IgD-negative memory B cell (primary cell): ENCODE data around the gene CBR3. TPM values are rescaled to one million over a fixed set of nuclear protein-coding genes. Genes with fewer than 3 reads are reported as not detected.
"Not testable (repeated sequence)": the region's sequence is repeated elsewhere in the genome, so short reads cannot be mapped to it uniquely, and the experiment has no call there.

Experiments used
- H3K27ac Mint-ChIP-seq, 3 donors: one replicate each; pipeline ENCODE4 v1.8.0; 2020 to 2022; ENCODE audit warnings: mild to moderate bottlenecking in 3 of 3, mixed read lengths in 3 of 3, moderate library complexity in 1 of 3
- H3K27me3 Mint-ChIP-seq: one replicate; pipeline ENCODE4 v1.8.0; 2021; ENCODE audit warnings: mixed read lengths
- H3K36me3 Mint-ChIP-seq: one replicate; pipeline ENCODE4 v1.8.0; 2020; ENCODE audit warnings: mild to moderate bottlenecking, mixed read lengths
- H3K4me1 Mint-ChIP-seq, 3 donors: one replicate each; pipeline ENCODE4 v1.8.0; 2020 to 2022; ENCODE audit warnings: mixed read lengths in 3 of 3, mild to moderate bottlenecking in 1 of 3
- H3K4me3 Mint-ChIP-seq, 4 donors: one replicate each; pipeline ENCODE4 v1.8.0; 2020 to 2022; ENCODE audit warnings: mild to moderate bottlenecking in 4 of 4, mixed read lengths in 4 of 4, moderate library complexity in 3 of 4
- H3K9me3 Mint-ChIP-seq, 3 donors: one replicate each; pipeline ENCODE4 v1.8.0; 2020 to 2021; ENCODE audit warnings: mixed read lengths in 3 of 3, mild to moderate bottlenecking in 1 of 3
- polyA plus RNA-seq: library from polyadenylated mRNA; unstranded; fragments of 300-500 nt; fragmentation: Illumina TruSeq; gene quantifications from one replicate; pipeline ENCODE4 v1.2.3, GENCODE V29; 2021

CBR3 gene
- 23.7 TPM for polyA plus RNA-seq

GRCh38 chr21:36134803-36135390 lies at the start of gene CBR3:
Gene CBR3 (plus strand): TSS chr21:36135079. CDS start chr21:36135193, 114 bp downstream.
- H3K27me3 Mint-ChIP-seq: peaks cover 10% of the 10 kb centered on the region
- H3K36me3 Mint-ChIP-seq: no peaks in the 10 kb centered on the region
- H3K27ac Mint-ChIP-seq: peak within 1 kb of the TSS; percentile 40 to 96 (median 94)
- H3K4me3 Mint-ChIP-seq: peak within 1 kb of the TSS; percentile 92 to 99 (median 96)
- H3K4me1 Mint-ChIP-seq: peaks cover 20 to 23% (median 21%) of the 10 kb centered on the region in 3 donors
- H3K9me3 Mint-ChIP-seq: no peaks in the 10 kb centered on the region

- no peak overlapping the region for H3K4me3 Mint-ChIP-seq
Observed at GRCh38 chr21:36087362-36088138, 47.3 kb upstream of the CBR3 start.

GRCh38 chr21:36089946-36090345 lies 44.9 kb upstream of the CBR3 start:
- H3K36me3 Mint-ChIP-seq: peaks cover 2% of the 10 kb centered on the region
- peaks cover 3% of the 10 kb centered on the region for H3K27me3 Mint-ChIP-seq
- peaks cover 5 to 12% (median 7%) of the 10 kb centered on the region in 3 donors for H3K9me3 Mint-ChIP-seq
- no peak overlapping the region for H3K4me3 Mint-ChIP-seq
- H3K4me1 Mint-ChIP-seq: no peaks in the 10 kb centered on the region
- H3K27ac Mint-ChIP-seq: no peak overlapping the region

More at GRCh38 chr21:36087362-36088138, 47.3 kb upstream of the CBR3 start:
- peaks cover 0 to 2% (median 0%) of the 10 kb centered on the region in 3 donors for H3K9me3 Mint-ChIP-seq
- peak overlapping the region in 1 of 3 donors; percentile 63 for H3K27ac Mint-ChIP-seq
- H3K27me3 Mint-ChIP-seq: no peaks in the 10 kb centered on the region
- H3K36me3 Mint-ChIP-seq: peaks cover 2% of the 10 kb centered on the region
- no peaks in the 10 kb centered on the region for H3K4me1 Mint-ChIP-seq

GRCh38 chr21:36092681-36093080 lies 42.2 kb upstream of the CBR3 start:
- Mint-ChIP-seq H3K27ac (no peak overlapping the region), H3K36me3 (no peaks in the 10 kb centered on the region), H3K27me3 (peaks cover 3% of the 10 kb centered on the region), H3K9me3 (peaks cover 5 to 12% (median 7%) of the 10 kb centered on the region in 3 donors), H3K4me3 (peak overlapping the region in 1 of 4 donors; percentile 37), H3K4me1 (peaks cover 0 to 2% (median 2%) of the 10 kb centered on the region in 3 donors)

- Mint-ChIP-seq H3K36me3 (no peaks in the 10 kb centered on the region), H3K9me3 (peaks cover 5 to 12% (median 7%) of the 10 kb centered on the region in 3 donors), H3K27ac (peak overlapping the region in 1 of 3 donors; percentile 31), H3K27me3 (peaks cover 3% of the 10 kb centered on the region), H3K4me3 (no peak overlapping the region), H3K4me1 (peaks cover 0 to 9% (median 6%) of the 10 kb centered on the region in 3 donors)
Observed at GRCh38 chr21:36093512-36093911, 41.4 kb upstream of the CBR3 start.

DNA sequence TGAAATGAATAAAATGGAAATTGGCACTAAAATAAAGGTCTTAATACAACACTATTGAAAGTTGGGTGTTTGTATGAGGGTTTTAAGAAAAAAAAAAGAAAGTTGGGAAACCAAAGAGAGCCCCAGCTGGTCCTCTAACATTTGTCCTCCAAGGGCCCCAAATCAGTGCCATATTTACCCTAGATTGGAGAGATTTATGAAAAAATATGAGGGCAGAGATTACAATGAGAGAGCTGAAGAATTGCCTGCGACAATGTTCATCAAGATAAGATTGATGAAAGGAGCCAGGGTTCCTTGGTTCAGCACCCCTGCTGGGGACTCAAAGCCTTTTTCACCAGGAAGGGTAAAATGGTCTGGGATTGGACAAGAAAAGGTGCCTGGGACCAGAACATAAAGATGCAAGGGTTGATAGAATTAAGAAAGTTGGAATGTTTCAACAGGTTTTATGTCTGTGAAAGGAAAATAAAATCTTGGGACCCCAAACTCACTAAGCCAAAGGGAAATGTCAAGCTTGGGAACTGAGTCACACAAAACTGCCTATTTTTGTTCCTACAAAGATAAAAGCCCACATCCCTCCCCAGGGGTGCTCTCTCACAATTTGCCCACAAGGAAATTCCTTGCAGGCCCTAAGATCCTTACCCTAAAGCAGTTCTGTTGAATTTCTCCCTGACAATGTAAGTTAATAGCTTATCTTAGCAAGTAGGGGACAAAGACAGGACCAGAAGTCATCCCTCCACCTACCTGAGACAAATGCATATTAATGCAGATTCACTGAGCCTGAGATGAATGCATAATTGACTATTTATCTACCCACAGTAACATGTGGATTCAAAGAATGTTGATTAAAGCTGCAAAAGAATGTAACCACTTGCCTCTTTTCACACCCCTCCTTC lies 38.2 kb upstream of the CBR3 start:
- Mint-ChIP-seq H3K9me3 (peaks cover 5 to 12% (median 5%) of the 10 kb centered on the region in 3 donors), H3K27ac (no peak overlapping the region), H3K27me3 (peaks cover 4% of the 10 kb centered on the region), H3K4me1 (peaks cover 0 to 9% (median 6%) of the 10 kb centered on the region in 3 donors), H3K36me3 (no peaks in the 10 kb centered on the region), H3K4me3 (peak overlapping the region in 1 of 4 donors; percentile 70)

DNA sequence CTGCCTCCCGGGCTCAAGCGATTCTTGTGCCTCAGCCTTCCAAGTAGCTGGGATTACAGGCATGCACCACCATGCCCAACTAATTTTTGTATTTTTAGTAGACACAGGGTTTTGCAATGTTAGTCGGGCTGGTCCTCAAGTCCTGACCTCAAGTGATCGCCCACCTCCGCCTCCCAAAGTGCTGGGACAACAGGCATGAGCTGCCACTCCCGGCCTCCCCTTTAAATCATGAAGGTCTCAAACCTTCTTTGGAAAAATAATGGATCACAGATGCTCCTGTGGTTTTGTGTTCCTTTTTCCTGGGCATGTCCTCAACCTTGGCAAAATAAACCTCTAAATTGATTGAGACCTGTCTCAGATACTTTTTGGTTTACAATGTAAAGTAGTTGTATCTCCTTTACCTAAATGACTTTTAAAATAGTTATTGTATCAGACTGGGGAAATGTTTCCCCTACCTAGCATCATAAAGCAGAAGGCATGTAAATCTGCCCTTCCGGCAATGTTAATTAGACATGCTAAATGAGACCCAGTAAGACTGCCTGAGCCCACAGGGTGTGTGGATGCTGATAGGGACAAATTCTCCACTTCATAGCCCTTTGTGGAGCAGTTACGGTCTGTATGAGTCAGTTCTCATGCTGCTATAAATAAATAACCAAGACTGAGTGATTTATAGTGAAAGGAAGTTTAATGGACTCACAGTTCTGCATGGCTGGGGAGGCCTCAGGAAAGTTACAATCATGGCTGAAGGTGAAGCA lies 37.3 kb upstream of the CBR3 start:
- peak overlapping the region in 1 of 3 donors; percentile 41 for H3K27ac Mint-ChIP-seq
- H3K4me1 Mint-ChIP-seq: peaks cover 0 to 9% (median 6%) of the 10 kb centered on the region in 3 donors
- H3K36me3 Mint-ChIP-seq: no peaks in the 10 kb centered on the region
- peaks cover 5 to 12% (median 5%) of the 10 kb centered on the region in 3 donors for H3K9me3 Mint-ChIP-seq
- peaks cover 4% of the 10 kb centered on the region for H3K27me3 Mint-ChIP-seq
- H3K4me3 Mint-ChIP-seq: no peak overlapping the region

- Mint-ChIP-seq H3K4me1 (peaks cover 0 to 9% (median 6%) of the 10 kb centered on the region in 3 donors), H3K27me3 (peaks cover 1% of the 10 kb centered on the region), H3K36me3 (no peaks in the 10 kb centered on the region), H3K27ac (peak overlapping the region in 1 of 3 donors; percentile 41), H3K9me3 (peaks cover 4 to 7% (median 5%) of the 10 kb centered on the region in 3 donors), H3K4me3 (no peak overlapping the region)
Observed at GRCh38 chr21:36098182-36098532, 36.7 kb upstream of the CBR3 start.

- Mint-ChIP-seq H3K9me3 (no peaks in the 10 kb centered on the region), H3K36me3 (no peaks in the 10 kb centered on the region), H3K27me3 (peaks cover 1% of the 10 kb centered on the region), H3K4me1 (peaks cover 0 to 9% (median 6%) of the 10 kb centered on the region in 3 donors), H3K4me3 (no peak overlapping the region), H3K27ac (no peak overlapping the region)
Observed at GRCh38 chr21:36099000-36099399, 35.9 kb upstream of the CBR3 start.

GRCh38 chr21:36099695-36100211 lies 35.1 kb upstream of the CBR3 start:
- not testable (repeated sequence) for H3K4me3 Mint-ChIP-seq, H3K9me3 Mint-ChIP-seq, H3K27me3 Mint-ChIP-seq, H3K27ac Mint-ChIP-seq, H3K36me3 Mint-ChIP-seq
- H3K4me1 Mint-ChIP-seq: peaks cover 2 to 15% (median 6%) of the 10 kb centered on the region in 3 donors

DNA sequence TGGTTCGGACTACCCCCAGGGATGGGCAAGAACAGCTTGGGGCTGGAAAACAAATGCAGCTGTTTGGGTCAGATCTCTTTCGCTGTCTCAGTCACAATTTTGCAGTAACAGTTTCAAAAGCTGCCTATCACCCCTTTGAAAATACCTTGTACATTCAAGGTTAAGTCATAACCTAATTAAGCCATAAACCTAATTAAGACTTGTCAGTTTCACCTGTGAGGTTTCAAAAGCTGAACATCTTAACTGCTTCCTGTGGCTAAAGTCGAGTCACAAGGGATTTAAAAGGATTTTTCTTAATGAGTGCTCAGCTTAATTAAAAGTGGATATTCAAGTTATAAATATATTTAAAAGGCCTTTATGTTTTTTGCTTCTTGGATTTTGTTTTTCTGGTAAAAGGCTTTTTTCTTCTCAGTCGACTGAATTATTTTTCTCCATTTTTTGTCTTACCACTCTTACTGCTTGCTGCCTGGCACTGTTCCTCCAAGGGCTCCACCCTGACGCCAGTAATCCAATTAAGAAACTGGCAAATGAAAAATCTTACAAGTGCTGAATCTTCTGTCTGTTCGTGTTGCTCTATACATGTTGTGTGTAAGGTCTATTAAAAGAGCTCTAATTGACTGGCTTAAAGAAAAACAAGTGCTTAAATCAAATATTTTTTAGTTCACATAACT lies 33.8 kb upstream of the CBR3 start:
- Mint-ChIP-seq H3K4me3 (no peak overlapping the region), H3K27me3 (peaks cover 10% of the 10 kb centered on the region), H3K4me1 (peaks cover 2 to 15% (median 6%) of the 10 kb centered on the region in 3 donors), H3K27ac (no peak overlapping the region), H3K36me3 (no peaks in the 10 kb centered on the region), H3K9me3 (no peaks in the 10 kb centered on the region)

GRCh38 chr21:36103434-36103833 lies 31.4 kb upstream of the CBR3 start:
- Mint-ChIP-seq H3K27me3 (peaks cover 14% of the 10 kb centered on the region), H3K36me3 (no peaks in the 10 kb centered on the region), H3K9me3 (no peaks in the 10 kb centered on the region), H3K4me1 (peaks cover 0 to 7% (median 2%) of the 10 kb centered on the region in 3 donors), H3K27ac (no peak overlapping the region), H3K4me3 (no peak overlapping the region)
